HG03060 (cell line): ENCODE results near the gene RERE.

ENCODE experiments used
- ATAC-seq: cut with Tn5 transposase; IDR thresholded peaks from one replicate; pipeline ENCODE4 v1.9.1; 2021; ENCODE audit warnings: low read depth, moderate number of reproducible peaks; ENCODE audit not compliant: unreplicated experiment

Gene RERE

GRCh38 chr1:8817412-8818324 is at the start of gene RERE:
RERE (minus strand) TSS chr1:8817640.
- peak; percentile 74 for ATAC-seq

GRCh38 chr1:8866792-8867415 is 49.5 kb upstream of the RERE start:
- ATAC-seq = no peak

GRCh38 chr1:8866173-8866791 is 48.8 kb upstream of the RERE start:
- ATAC-seq = no peak

GRCh38 chr1:8864713-8865344 is 47.4 kb upstream of the RERE start:
- no peak for ATAC-seq

GRCh38 chr1:8863794-8864233 is 46.4 kb upstream of the RERE start:
- no peak for ATAC-seq

GRCh38 chr1:8863138-8863537 is 45.7 kb upstream of the RERE start:
- ATAC-seq = no peak

- ATAC-seq = no peak
Observed at GRCh38 chr1:8862528-8862927, 45.1 kb upstream of the RERE start.

- no peak for ATAC-seq
Observed at GRCh38 chr1:8860738-8861516, 43.5 kb upstream of the RERE start.

GRCh38 chr1:8858888-8859706 is 41.7 kb upstream of the RERE start:
- ATAC-seq = no peak

GRCh38 chr1:8858112-8858668 is 40.8 kb upstream of the RERE start:
- ATAC-seq = no peak

GRCh38 chr1:8856689-8857412 is 39.4 kb upstream of the RERE start:
- no peak for ATAC-seq

- no peak for ATAC-seq
Observed at GRCh38 chr1:8854240-8854639, 36.8 kb upstream of the RERE start.

- ATAC-seq = no peak
Observed at GRCh38 chr1:8851060-8851459, 33.6 kb upstream of the RERE start.

- ATAC-seq = no peak
Observed at GRCh38 chr1:8848663-8849386, 31.4 kb upstream of the RERE start.

- no peak for ATAC-seq
Observed at GRCh38 chr1:8847990-8848389, 30.6 kb upstream of the RERE start.

- no peak for ATAC-seq
Observed at GRCh38 chr1:8846263-8846662, 28.8 kb upstream of the RERE start.
